Endodermal cell (in vitro differentiated cells): ENCODE data around the gene GJC2. TPM values are rescaled to one million over a fixed set of nuclear protein-coding genes. Genes with fewer than 3 reads are reported as not detected.
A peak's percentile ranks its signal among the peaks of the same experiment; 100 is the strongest.

Source experiments
- DNase-seq: peaks from one replicate; pipeline ENCODE4 v3.0.0-alpha.2; 2017
- H3K27ac ChIP-seq: 2 replicates; pipeline ENCODE4 v1.5.1; 2013; ENCODE audit warnings: mild to moderate bottlenecking, low read depth, low read length, moderate library complexity
- H3K27me3 ChIP-seq: 2 replicates; pipeline ENCODE4 v1.6.1; 2013; ENCODE audit warnings: mild to moderate bottlenecking, low read length, moderate library complexity; ENCODE audit not compliant: insufficient read depth, control insufficient read depth, poor library complexity, severe bottlenecking
- H3K36me3 ChIP-seq: 2 replicates; pipeline ENCODE4 v1.7.0; 2013; ENCODE audit warnings: mild to moderate bottlenecking, low read length, moderate library complexity; ENCODE audit not compliant: control insufficient read depth, insufficient read depth
- H3K4me1 ChIP-seq: one replicate; pipeline ENCODE4 v1.7.0; 2013; ENCODE audit warnings: low read length; ENCODE audit not compliant: control insufficient read depth, insufficient read depth
- H3K4me3 ChIP-seq: 2 replicates; pipeline ENCODE4 v1.5.1; 2013; ENCODE audit warnings: mild to moderate bottlenecking, low read length, moderate library complexity
- H3K9ac ChIP-seq: 2 replicates; pipeline ENCODE4 v1.6.1; 2013; ENCODE audit warnings: mild to moderate bottlenecking, low read length, moderate library complexity; ENCODE audit not compliant: poor library complexity, severe bottlenecking; ENCODE audit errors: extremely low read depth
- H3K9me3 ChIP-seq: 2 replicates; pipeline ENCODE4 v1.6.1; 2013; ENCODE audit warnings: mild to moderate bottlenecking, low read length, moderate library complexity; ENCODE audit not compliant: control insufficient read depth
- H3K27ac Mint-ChIP-seq: 2 replicates; pipeline ENCODE4 v1.8.0; 2020; ENCODE audit warnings: mixed read lengths
- H3K27me3 Mint-ChIP-seq: 2 replicates; pipeline ENCODE4 v1.8.0; 2021; ENCODE audit warnings: mild to moderate bottlenecking, mixed read lengths; ENCODE audit not compliant: insufficient read depth
- H3K36me3 Mint-ChIP-seq: 2 replicates; pipeline ENCODE4 v1.8.0; 2020; ENCODE audit warnings: low read depth, mixed read lengths
- H3K4me1 Mint-ChIP-seq: 2 replicates; pipeline ENCODE4 v1.8.0; 2020; ENCODE audit warnings: mixed read lengths
- H3K4me3 Mint-ChIP-seq: 2 replicates; pipeline ENCODE4 v1.8.0; 2020; ENCODE audit warnings: mild to moderate bottlenecking, moderate library complexity, mixed read lengths
- H3K9me3 Mint-ChIP-seq: 2 replicates; pipeline ENCODE4 v1.8.0; 2020; ENCODE audit warnings: mild to moderate bottlenecking, mixed read lengths
- CTCF ChIP-seq: fragments of 200-600 bp; sonication (generic); conservative IDR thresholded peaks from 2 replicates; pipeline ENCODE4 v1.5.0; 2021; ENCODE audit warnings: antibody characterized with exemption, mild to moderate bottlenecking
- WGBS, 2 experiments: methylation state at CpG; one replicate each; pipeline versions ENCODE4 v1.1.5 to v1.1.7; 2013; ENCODE audit warnings: missing lambda C conversion rate in 2 of 2, mixed read lengths in 1 of 2; ENCODE audit not compliant: insufficient coverage in 1 of 2, insufficient read length in 1 of 2; 5-methylcytosine and 5-hydroxymethylcytosine counted together
- total RNA-seq, 2 donors: library from RNA; stranded (reverse); fragmentation: NEBNext Ultra II Directional in 1 of 2; extraction: Animal tissue kit (Norgen Biotek cat#: 25700) in 1 of 2; gene quantifications; 2 replicates in 1 of 2; 3 replicates in 1 of 2; pipeline ENCODE4 v1.2.1, GENCODE V29; 2021

Gene GJC2
- total RNA-seq, 2 donors from 2014 or later: 0.53 to 0.60 TPM

DNA sequence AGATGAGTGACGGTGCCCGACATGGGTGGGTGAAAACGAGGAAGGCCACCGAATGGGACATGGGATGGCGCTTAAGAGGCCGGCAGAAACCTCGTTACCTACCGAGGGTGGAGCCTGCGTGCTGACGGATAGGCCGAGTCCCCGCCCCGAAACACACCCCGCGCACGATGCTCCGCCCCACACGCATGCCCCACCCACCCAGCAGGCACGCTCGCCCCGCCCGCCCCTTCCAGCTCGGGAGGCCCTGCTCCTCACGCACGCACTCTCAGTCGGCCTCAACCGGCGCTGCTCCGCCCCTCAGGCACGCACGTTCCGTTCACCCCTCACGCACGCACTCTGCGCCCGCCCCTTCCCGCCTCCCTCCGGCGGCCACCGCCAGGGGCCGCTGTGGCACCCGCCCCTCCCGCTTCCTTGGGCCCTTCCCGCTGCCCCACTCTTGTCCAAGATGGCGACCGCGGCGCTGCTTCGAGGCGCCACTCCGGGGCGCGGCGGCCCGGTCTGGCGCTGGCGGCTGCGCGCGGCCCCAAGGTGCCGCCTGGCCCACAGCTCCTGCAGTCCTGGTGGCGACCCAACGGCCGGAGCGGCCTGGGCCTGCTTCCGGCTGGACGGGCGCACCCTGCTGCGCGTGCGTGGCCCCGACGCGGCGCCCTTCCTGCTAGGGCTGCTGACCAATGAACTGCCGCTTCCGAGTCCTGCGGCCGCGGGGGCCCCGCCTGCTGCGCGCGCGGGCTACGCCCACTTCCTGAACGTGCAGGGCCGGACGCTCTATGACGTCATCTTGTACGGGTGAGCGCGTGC is 15.8 kb downstream of the GJC2 start, which contains the start of gene IBA57:
IBA57 (plus strand) TSS at position 433 of the 798 bp plus-strand sequence; CDS start at position 446, 13 bp downstream.
- Histone ChIP-seq H3K4me1 (peaks cover 7% of the 10 kb centered on the region), H3K36me3 (no peaks in the 10 kb centered on the region), H3K9ac (peak within 1 kb of the TSS; percentile 89), H3K27me3 (no peaks in the 10 kb centered on the region), H3K27ac (peak within 1 kb of the TSS; percentile 99), H3K9me3 (no peaks in the 10 kb centered on the region), H3K4me3 (peak within 1 kb of the TSS; percentile 85)
- peaks cover 6% of the 10 kb centered on the region for H3K4me1 Mint-ChIP-seq
- 0% methylated on average over 38 to 93 of the region's 93 CpGs for WGBS, 2 experiments
- no peaks in the 10 kb centered on the region for H3K9me3 Mint-ChIP-seq
- TF ChIP-seq CTCF: peak; percentile 94
- H3K27ac Mint-ChIP-seq: peak within 1 kb of the TSS; percentile 95
- peak; percentile 100 for DNase-seq
- H3K36me3 Mint-ChIP-seq: no peaks in the 10 kb centered on the region
- H3K4me3 Mint-ChIP-seq: peak within 1 kb of the TSS; percentile 67
- H3K27me3 Mint-ChIP-seq: peaks cover 3% of the 10 kb centered on the region

DNA sequence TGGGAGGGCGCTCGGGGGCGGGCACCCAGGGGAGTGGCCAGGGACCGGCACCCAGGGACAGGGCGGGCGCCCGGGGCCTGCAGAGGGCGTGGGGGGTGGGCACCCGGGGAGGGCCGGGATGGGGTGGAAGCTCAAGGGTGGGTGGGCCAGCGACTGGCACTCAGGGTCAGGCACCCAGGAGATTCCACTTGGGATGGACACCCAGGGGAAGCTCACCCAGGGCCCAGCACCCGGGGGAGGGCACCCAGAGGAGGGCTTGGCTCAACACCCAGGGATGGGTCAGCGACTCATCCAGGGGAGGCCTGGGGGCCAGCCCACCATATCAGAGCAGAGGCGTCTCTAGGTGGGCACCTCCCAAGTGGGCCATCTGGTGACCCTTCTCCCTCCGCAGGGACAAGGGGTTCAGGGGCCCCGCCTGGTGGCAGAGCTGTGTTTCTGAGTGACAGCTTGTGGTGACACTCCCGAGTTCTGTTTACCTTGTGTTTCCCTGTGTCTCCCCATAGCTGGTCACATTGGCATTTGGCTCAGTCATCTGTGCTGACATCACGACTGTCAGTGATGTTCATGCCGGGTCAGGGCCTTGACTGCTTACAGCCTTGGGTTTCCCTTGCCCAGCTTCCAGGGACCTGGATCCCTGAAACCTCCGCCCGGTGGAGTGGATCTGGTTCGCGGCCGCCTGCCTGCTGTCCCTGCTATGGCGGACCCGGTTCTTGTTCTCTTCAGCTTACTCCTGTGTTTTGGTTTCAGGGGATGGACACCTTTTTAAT is 16.6 kb downstream of the GJC2 start:
- H3K27me3 ChIP-seq: no peaks in the 10 kb centered on the region
- peak; percentile 86 for DNase-seq
- Mint-ChIP-seq H3K4me3 (peak overlapping the region; percentile 67), H3K4me1 (peaks cover 6% of the 10 kb centered on the region), H3K27ac (peak overlapping the region; percentile 59), H3K9me3 (no peaks in the 10 kb centered on the region), H3K27me3 (no peaks in the 10 kb centered on the region), H3K36me3 (no peaks in the 10 kb centered on the region)
- H3K36me3 ChIP-seq: no peaks in the 10 kb centered on the region
- H3K9ac ChIP-seq: peak overlapping the region; percentile 89
- peak overlapping the region; percentile 99 for H3K27ac ChIP-seq
- peak; percentile 46 for TF ChIP-seq CTCF
- 30 to 42% methylated on average over 14 to 26 of the region's 26 CpGs for WGBS, 2 experiments
- H3K9me3 ChIP-seq: no peaks in the 10 kb centered on the region
- H3K4me1 ChIP-seq: peaks cover 6% of the 10 kb centered on the region
- peak overlapping the region; percentile 85 for H3K4me3 ChIP-seq

DNA sequence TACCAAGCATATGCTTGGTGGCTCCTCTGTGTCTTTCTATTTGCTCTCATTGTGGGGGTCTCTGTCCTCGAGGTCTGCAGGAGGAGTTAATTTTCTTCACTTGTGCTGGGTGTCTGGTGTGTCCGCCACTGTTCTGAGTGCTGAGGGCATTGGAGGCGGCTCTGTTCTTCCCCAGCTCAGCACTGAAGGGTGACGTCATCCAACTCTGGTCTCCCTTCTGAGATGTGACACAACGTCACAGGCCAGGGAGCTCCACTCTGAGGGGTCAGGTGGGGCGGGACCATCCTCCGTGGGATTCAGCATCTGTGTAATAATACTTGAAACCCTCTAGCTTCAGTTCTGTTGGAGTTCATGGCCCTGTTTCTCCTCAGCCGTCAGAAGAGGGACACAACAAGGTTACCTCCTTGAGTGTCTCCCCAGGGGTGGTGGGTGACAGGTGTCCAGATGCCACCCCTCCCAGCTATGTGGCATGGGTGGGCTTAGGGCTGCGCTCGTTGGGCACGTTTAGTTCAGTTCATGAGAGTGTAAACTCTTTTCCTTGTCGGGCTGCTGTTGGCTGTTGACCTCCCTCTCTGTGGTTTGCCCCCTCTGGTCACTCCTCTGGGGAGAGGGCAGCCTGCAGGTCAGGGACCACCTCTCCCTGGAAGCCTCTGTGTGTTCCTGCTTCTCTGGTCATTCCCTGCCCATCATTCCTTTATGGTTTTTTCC is 19.0 kb downstream of the GJC2 start:
- Mint-ChIP-seq H3K9me3 (no peaks in the 10 kb centered on the region), H3K4me3 (no peak overlapping the region), H3K4me1 (peaks cover 6% of the 10 kb centered on the region), H3K27me3 (no peaks in the 10 kb centered on the region), H3K36me3 (no peaks in the 10 kb centered on the region), H3K27ac (no peak overlapping the region)
- Histone ChIP-seq H3K9ac (no peak overlapping the region), H3K9me3 (no peaks in the 10 kb centered on the region), H3K4me3 (no peak overlapping the region), H3K4me1 (no peaks in the 10 kb centered on the region), H3K36me3 (no peaks in the 10 kb centered on the region), H3K27me3 (no peaks in the 10 kb centered on the region), H3K27ac (no peak overlapping the region)
- 87 to 91% methylated on average over 6 to 12 of the region's 12 CpGs for WGBS, 2 experiments
- DNase-seq: no peak
- no peak for TF ChIP-seq CTCF
